Measurements from ENCODE around the gene SPATA33. TPM values are rescaled to one million over a fixed set of nuclear protein-coding genes. Genes with fewer than 3 reads are reported as not detected.

The SPATA33 gene
- total and polyA plus RNA-seq, 2 donors (not counting 1 experiment from before 2014, with no cell fraction given): 3.6 to 15.0 TPM

GRCh38 chr16:89695086-89695874 is 37.6 kb downstream of the SPATA33 start:
- CTCF ChIA-PET: no interaction called here
- POLR2A ChIA-PET: interaction anchor here (0.7 to 1.1 kb wide), 2 partner anchors 9 to 109 kb away, joined by 3 to 6 read pairs; partner anchors contain the start of gene CDK10
- Mint-ChIP-seq H3K4me3 (no peak overlapping the region), H3K4me1 (peaks cover 14% of the 10 kb centered on the region), H3K27ac (no peak overlapping the region), H3K27me3 (no peaks in the 10 kb centered on the region), H3K9me3 (ENCODE audit: insufficient read depth) (no peaks in the 10 kb centered on the region)
- peaks cover 49% of the 10 kb centered on the region for H4K20me1 ChIP-seq (ENCODE audit: control insufficient read depth, insufficient read depth, low read length, poor library complexity, severe bottlenecking)
- H3K4me1 ChIP-seq (ENCODE audit: control insufficient read depth in 2 of 2, insufficient read depth in 2 of 2, low read length in 2 of 2): peaks cover 12 to 24% of the 10 kb centered on the region in 2 donors
- no peak for DNase-seq
- H3K9ac ChIP-seq (ENCODE audit: low read length): no peak overlapping the region
- no peaks in the 10 kb centered on the region for H3K9me3 ChIP-seq (ENCODE audit: control extremely low read depth in 1 of 3, control insufficient read depth in 2 of 3, insufficient read depth in 1 of 3, low read length in 2 of 3)
- no peak for ATAC-seq (ENCODE audit: low read depth)
- H3K27me3 ChIP-seq (replicated peaks in 1 of 4; ENCODE audit: control extremely low read depth in 1 of 4, control insufficient read depth in 3 of 4, insufficient read depth in 4 of 4, low read length in 3 of 4): no peaks in the 10 kb centered on the region
- H3K4me2 ChIP-seq (replicated peaks; ENCODE audit: low read depth, low read length, poor library complexity, severe bottlenecking): no peak overlapping the region
- TF ChIP-seq EZH2 (IDR thresholded peaks at IDR 0.05; ENCODE audit: borderline replicate concordance, insufficient read depth, low read depth, low read length, poor library complexity, severe bottlenecking): no peak
- TF ChIP-seq CTCF (IDR thresholded peaks at IDR 0.05): no peak
- H3K79me2 ChIP-seq (ENCODE audit: control insufficient read depth, insufficient read depth, low read length): peaks cover 14% of the 10 kb centered on the region
- WGBS (ENCODE audit: insufficient coverage): 97% methylated on average over 30 of the region's 31 CpGs
- H3K4me3 ChIP-seq (ENCODE audit: control extremely low read depth in 1 of 5, extremely low read depth in 1 of 5, insufficient read depth in 1 of 5, low read depth in 2 of 5, low read length in 4 of 5): no peak overlapping the region
- intact Hi-C loops (cut with micrococcal nuclease): no loop called here
- H3K27ac ChIP-seq (ENCODE audit: low read length in 2 of 2): no peak overlapping the region
- H3K36me3 ChIP-seq (replicated peaks in 1 of 2; ENCODE audit: control extremely low read depth in 1 of 2, control insufficient read depth in 1 of 2, extremely low read depth in 1 of 2, insufficient read depth in 2 of 2, low read length in 1 of 2): peaks cover 2 to 35% of the 10 kb centered on the region in 2 experiments
- H2AFZ ChIP-seq (ENCODE audit: insufficient read depth, low read depth, low read length, poor library complexity, severe bottlenecking): no peak overlapping the region

Measured in B cell (primary cell).